IMR-90 (cell line): ENCODE measurements around the gene FLT1. TPM values are rescaled to one million over a fixed set of nuclear protein-coding genes. Genes with fewer than 3 reads are reported as not detected.

ENCODE experiments used
- ATAC-seq: fragments of 200-7000 bp; cut with Tn5 transposase; 2 replicates; pipeline ENCODE4 v1.9.1; 2020; ENCODE audit warnings: low read depth, mild to moderate bottlenecking, moderate library complexity
- BruUV-seq: library from RNA; stranded (reverse); fragments of 400-500 nt; replicated peaks from 2 replicates; lab custom pipeline; 2021; lab: Mats Ljungman, UMichigan
- CTCF ChIA-PET: fragments of 300-600 bp; formaldehyde crosslinking; extraction: SDS; loops from one replicate; lab custom pipeline; 2021; ENCODE audit warnings: antibody characterized with exemption; lab: Yijun Ruan, JAX
- POLR2A ChIA-PET: fragments of 300-600 bp; sonication (Branson Sonifier 250); formaldehyde crosslinking; loops from one replicate; lab custom pipeline; 2022; ENCODE audit warnings: antibody characterized with exemption; ENCODE audit not compliant: unreplicated experiment; lab: Charles Lee
- DNase-seq: peaks from one replicate; pipeline ENCODE4 v3.0.0; 2013
- H2AFZ ChIP-seq: replicated peaks from 2 replicates; pipeline ENCODE3; 2013; ENCODE audit warnings: low read length, mild to moderate bottlenecking; ENCODE audit not compliant: poor library complexity
- H2AK5ac ChIP-seq: 2 replicates; pipeline ENCODE4 v1.6.1; 2013; ENCODE audit warnings: low read depth, low read length, inconsistent platforms
- H2AK9ac ChIP-seq: replicated peaks from 2 replicates; pipeline ENCODE3; 2013; ENCODE audit warnings: mild to moderate bottlenecking, low read depth, low read length, moderate library complexity; ENCODE audit not compliant: poor library complexity
- H2BK120ac ChIP-seq: 2 replicates; pipeline ENCODE4 v1.6.1; 2013; ENCODE audit warnings: low read depth, low read length, inconsistent platforms
- H2BK15ac ChIP-seq: 3 replicates; pipeline ENCODE4 v1.6.1; 2013; ENCODE audit warnings: low read depth, low read length, inconsistent platforms
- H2BK20ac ChIP-seq: 2 replicates; pipeline ENCODE4 v1.6.1; 2013; ENCODE audit warnings: low read depth, mild to moderate bottlenecking, inconsistent platforms, low read length, moderate library complexity
- H2BK5ac ChIP-seq: 2 replicates; pipeline ENCODE4 v1.6.1; 2013; ENCODE audit warnings: mild to moderate bottlenecking, low read depth, low read length, inconsistent platforms; ENCODE audit not compliant: poor library complexity, severe bottlenecking
- H3K14ac ChIP-seq: replicated peaks from 2 replicates; pipeline ENCODE4 v1.6.1; 2013; ENCODE audit warnings: low read depth, low read length, inconsistent platforms
- H3K18ac ChIP-seq: 2 replicates; pipeline ENCODE4 v1.6.1; 2013; ENCODE audit warnings: low read depth, low read length, control low read depth
- H3K23ac ChIP-seq: 2 replicates; pipeline ENCODE4 v1.6.1; 2013; ENCODE audit warnings: low read depth, low read length, inconsistent platforms
- H3K27ac ChIP-seq: 2 replicates; pipeline ENCODE4 v1.5.1; 2013; ENCODE audit warnings: mild to moderate bottlenecking, control low read depth, low read length; ENCODE audit not compliant: insufficient read depth
- H3K27me3 ChIP-seq: 2 replicates; pipeline ENCODE4 v1.6.1; 2013; ENCODE audit warnings: low read length; ENCODE audit not compliant: control insufficient read depth, insufficient read depth
- H3K36me3 ChIP-seq: 2 replicates; pipeline ENCODE4 v1.6.1; 2013; ENCODE audit warnings: low read length, mixed read lengths; ENCODE audit not compliant: control insufficient read depth, insufficient read depth
- H3K4ac ChIP-seq: 2 replicates; pipeline ENCODE4 v1.6.1; 2013; ENCODE audit warnings: low read depth, low read length, inconsistent platforms
- H3K4me1 ChIP-seq: 2 replicates; pipeline ENCODE4 v1.6.1; 2013; ENCODE audit warnings: low read length, mixed read lengths; ENCODE audit not compliant: control insufficient read depth, insufficient read depth
- H3K4me2 ChIP-seq: 2 replicates; pipeline ENCODE4 v1.6.1; 2013; ENCODE audit warnings: low read depth, mild to moderate bottlenecking, control low read depth, low read length, moderate library complexity
- H3K4me3 ChIP-seq: 2 replicates; pipeline ENCODE4 v1.5.1; 2013; ENCODE audit warnings: low read depth, mild to moderate bottlenecking, control low read depth, low read length, moderate library complexity; ENCODE audit not compliant: insufficient read depth
- H3K56ac ChIP-seq: 2 replicates; pipeline ENCODE4 v1.6.1; 2013; ENCODE audit warnings: low read length, inconsistent platforms; ENCODE audit not compliant: insufficient read depth; ENCODE audit errors: extremely low read depth
- H3K79me1 ChIP-seq, 2 experiments: 2 replicates each; pipeline ENCODE4 v1.6.1; 2013; ENCODE audit warnings: low read length in 2 of 2, inconsistent platforms in 1 of 2, low read depth in 1 of 2
- H3K9ac ChIP-seq: 2 replicates; pipeline ENCODE4 v1.6.1; 2013; ENCODE audit warnings: low read depth, low read length, control low read depth
- H3K9me1 ChIP-seq: 2 replicates; pipeline ENCODE4 v1.6.1; 2013; ENCODE audit warnings: low read length, inconsistent platforms; ENCODE audit not compliant: insufficient read depth
- H3K9me3 ChIP-seq: 2 replicates; pipeline ENCODE4 v1.6.1; 2013; ENCODE audit warnings: low read length; ENCODE audit not compliant: control insufficient read depth, insufficient read depth
- H4K20me1 ChIP-seq: 2 replicates; pipeline ENCODE4 v1.6.1; 2013; ENCODE audit warnings: low read length, inconsistent platforms; ENCODE audit not compliant: insufficient read depth
- H4K5ac ChIP-seq: 2 replicates; pipeline ENCODE4 v1.6.1; 2013; ENCODE audit warnings: mild to moderate bottlenecking, low read depth, low read length, control low read depth
- H4K8ac ChIP-seq, 2 experiments: 2 replicates each; pipeline ENCODE4 v1.6.1; 2013; ENCODE audit warnings: low read depth in 2 of 2, low read length in 2 of 2, control low read depth in 1 of 2, inconsistent platforms in 1 of 2
- H4K91ac ChIP-seq: 2 replicates; pipeline ENCODE4 v1.6.1; 2013; ENCODE audit warnings: low read depth, low read length, inconsistent platforms; ENCODE audit not compliant: insufficient read depth
- BHLHE40 ChIP-seq: fragments of 150-350 bp; IDR thresholded peaks from 2 replicates; pipeline ENCODE4 v1.6.1; 2016; ENCODE audit warnings: mild to moderate bottlenecking, low read depth, low read length
- CEBPB ChIP-seq: IDR thresholded peaks from 2 replicates; pipeline ENCODE4 v1.6.1; 2012; ENCODE audit warnings: low read depth, low read length, improper control_type of control experiment
- ELK1 ChIP-seq: fragments of 150-350 bp; IDR thresholded peaks from 2 replicates; pipeline ENCODE4 v1.6.1; 2016; ENCODE audit warnings: low read depth, mild to moderate bottlenecking, low read length, moderate library complexity, borderline replicate concordance
- MAFK ChIP-seq: IDR thresholded peaks from 2 replicates; pipeline ENCODE4 v1.6.1; 2012; ENCODE audit warnings: low read depth, low read length, improper control_type of control experiment
- MAZ ChIP-seq: IDR thresholded peaks from 2 replicates; pipeline ENCODE4 v1.6.1; 2012; ENCODE audit warnings: low read depth, mild to moderate bottlenecking, low read length, improper control_type of control experiment, moderate library complexity, borderline replicate concordance
- NFE2L2 ChIP-seq: fragments of 150-350 bp; IDR thresholded peaks from 2 replicates; pipeline ENCODE4 v1.6.1; 2016; ENCODE audit warnings: low read depth, mild to moderate bottlenecking, low read length
- POLR2A ChIP-seq: IDR thresholded peaks from 2 replicates; pipeline ENCODE4 v1.6.1; 2012; ENCODE audit warnings: mild to moderate bottlenecking, low read depth, low read length
- RAD21 ChIP-seq: IDR thresholded peaks from 2 replicates; pipeline ENCODE4 v1.6.1; 2012; ENCODE audit warnings: low read length, improper control_type of control experiment
- WGBS, 2 experiments: methylation state at CpG; one replicate each; pipeline versions ENCODE4 v1.1.5 to v1.1.7; 2013; ENCODE audit warnings: missing lambda C conversion rate in 2 of 2; ENCODE audit not compliant: insufficient read length in 1 of 2; ENCODE audit errors: extremely low coverage in 2 of 2; 5-methylcytosine and 5-hydroxymethylcytosine counted together
- dilution Hi-C: fragments of 300-500 bp; cut with HindIII; formaldehyde crosslinking; loops from one replicate; pipeline ENCODE4 v1.14.3; 2018; ENCODE audit warnings: low sequenced_read_pairs; ENCODE audit not compliant: unreplicated experiment
- in situ Hi-C: fragments of 300-500 bp; cut with MboI; formaldehyde crosslinking; loops from 3 replicates; pipeline ENCODE4 v1.14.3; 2019; ENCODE audit warnings: low sequenced_read_pairs, inconsistent platforms, mixed read lengths
- intact Hi-C: fragments of 100-400 bp; cut with micrococcal nuclease; formaldehyde crosslinking; loops from 2 replicates; pipeline ENCODE4 v1.10.0; 2022
- polyA plus RNA-seq, 3 experiments: library from polyadenylated mRNA; depleted of rRNA; stranded (reverse); fragments of >200 nt; gene quantifications; 2 replicates each; pipeline ENCODE4 v1.2.3, GENCODE V29; 2012; ENCODE audit warnings: low replicate concordance in 1 of 3
- total RNA-seq: library from RNA; depleted of rRNA; stranded (reverse); fragments of >200 nt; gene quantifications from 2 replicates; pipeline ENCODE4 v1.2.3, GENCODE V29; 2012

Gene FLT1
- total and polyA plus RNA-seq, 2 of the 4 experiments (the other 2 are of a cell fraction), result 4.5 to 10.4 TPM

GRCh38 chr13:28536371-28536770, 41.4 kb upstream of the FLT1 start:
- H3K4ac ChIP-seq, result no peak overlapping the region
- H3K9me3 ChIP-seq, result 0 out of 2 replicates have a peak, but pooled peaks cover 2% of the 10 kb centered on the region
- no peak overlapping the region for H2AFZ ChIP-seq
- H3K36me3 ChIP-seq, result no peaks in the 10 kb centered on the region
- no peak overlapping the region for H3K4me2 ChIP-seq
- no peak overlapping the region for H3K4me3 ChIP-seq
- no TSS peak for BruUV-seq
- no peak for ATAC-seq
- H2BK120ac ChIP-seq, result no peak overlapping the region
- H2AK9ac ChIP-seq, result no peak overlapping the region
- H3K9me1 ChIP-seq, result peaks cover 5% of the 10 kb centered on the region
- H3K14ac ChIP-seq, result no peak overlapping the region
- ChIA-PET POLR2A (no interaction called here), CTCF (no interaction called here)
- no peak overlapping the region for H3K27ac ChIP-seq
- no peak overlapping the region for H2BK15ac ChIP-seq
- intact Hi-C loops (loop anchor here (10.0 kb wide), 1 partner anchor 258 kb away; no protein-coding TSS in a partner anchor), in situ Hi-C loops (no loop called here), dilution Hi-C loops (no loop called here)
- no peak overlapping the region for H3K23ac ChIP-seq
- peaks cover 0 to 4% of the 10 kb centered on the region in 2 experiments; a peak in 2 of 4 replicates for H3K79me1 ChIP-seq
- no peak overlapping the region for H3K56ac ChIP-seq
- H2BK5ac ChIP-seq, result no peak overlapping the region
- peaks cover 7% of the 10 kb centered on the region for H3K4me1 ChIP-seq
- no peak overlapping the region for H4K8ac ChIP-seq
- H2BK20ac ChIP-seq, result no peak overlapping the region
- no peak overlapping the region for H3K9ac ChIP-seq
- TF ChIP-seq RAD21, result no peak
- no peak for TF ChIP-seq POLR2A
- TF ChIP-seq MAZ, result no peak
- no peak for TF ChIP-seq NFE2L2
- no peak for TF ChIP-seq CEBPB
- TF ChIP-seq BHLHE40, result no peak
- TF ChIP-seq MAFK, result no peak
- TF ChIP-seq ELK1, result no peak
- DNase-seq, result no peak
- no CpG with 5 or more reads among the region's 3 CpGs for WGBS, 2 experiments
- H4K20me1 ChIP-seq, result no peaks in the 10 kb centered on the region
- H4K91ac ChIP-seq, result no peak overlapping the region
- no peak overlapping the region for H4K5ac ChIP-seq
- H3K27me3 ChIP-seq, result peaks cover 3% of the 10 kb centered on the region; the same call in 1 of the 2 replicates
- H3K18ac ChIP-seq, result no peak overlapping the region
- H2AK5ac ChIP-seq, result 0 out of 2 replicates have a peak overlapping the region, but pooled peaks have one; percentile 15
